HL-60 (cell line): ENCODE results near the gene C9orf72.

ENCODE experiments used
- DNase-seq, 2 experiments: peaks; one replicate each; pipeline ENCODE4 v3.0.0-alpha.2; 2010 to 2020; ENCODE audit warnings: low read depth in 1 of 2, low spot score in 1 of 2
- H3K27ac ChIP-seq: fragments of 250-450 bp; sonication (Bioruptor Pico); replicated peaks from 2 replicates; pipeline ENCODE4 v1.5.1; 2020; ENCODE audit warnings: mild to moderate bottlenecking, moderate library complexity
- H3K27me3 ChIP-seq: fragments of 250-450 bp; sonication (Bioruptor Pico); 2 replicates; pipeline ENCODE4 v1.5.1; 2021; ENCODE audit warnings: mild to moderate bottlenecking, moderate library complexity; ENCODE audit not compliant: insufficient read depth, poor library complexity, severe bottlenecking
- H3K4me3 ChIP-seq: replicated peaks from 2 replicates; pipeline ENCODE4 v1.5.1; 2011; ENCODE audit warnings: mild to moderate bottlenecking, control low read depth, low read length; ENCODE audit not compliant: insufficient read depth
- CTCF ChIP-seq: IDR thresholded peaks from one replicate; pipeline ENCODE4 v1.5.1; 2011; ENCODE audit warnings: low read length, control low read depth, inconsistent platforms; ENCODE audit not compliant: insufficient read depth
- GABPA ChIP-seq: IDR thresholded peaks from 2 replicates; pipeline ENCODE4 v1.6.1; 2012; ENCODE audit warnings: low read depth
- POLR2AphosphoS5 ChIP-seq: IDR thresholded peaks from 2 replicates; pipeline ENCODE4 v1.6.1; 2012; ENCODE audit warnings: low read depth
- REST ChIP-seq: IDR thresholded peaks from 2 replicates; pipeline ENCODE4 v1.6.1; 2012; ENCODE audit warnings: low read depth; ENCODE audit not compliant: insufficient replicate concordance
- SPI1 ChIP-seq: IDR thresholded peaks from 2 replicates; pipeline ENCODE4 v1.6.1; 2012; ENCODE audit warnings: low read depth, mild to moderate bottlenecking, borderline replicate concordance

The C9orf72 gene

GRCh38 chr9:27591093-27591492, 17.8 kb upstream of the C9orf72 start:
- no peak overlapping the region for H3K4me3 ChIP-seq
- no peak for DNase-seq
- no peak for TF ChIP-seq CTCF
- no peak for TF ChIP-seq REST
- no peak for TF ChIP-seq GABPA
- no peak for TF ChIP-seq POLR2AphosphoS5
- TF ChIP-seq SPI1: no peak
- no peak overlapping the region for H3K27ac ChIP-seq
- H3K27me3 ChIP-seq: no peaks in the 10 kb centered on the region

DNA sequence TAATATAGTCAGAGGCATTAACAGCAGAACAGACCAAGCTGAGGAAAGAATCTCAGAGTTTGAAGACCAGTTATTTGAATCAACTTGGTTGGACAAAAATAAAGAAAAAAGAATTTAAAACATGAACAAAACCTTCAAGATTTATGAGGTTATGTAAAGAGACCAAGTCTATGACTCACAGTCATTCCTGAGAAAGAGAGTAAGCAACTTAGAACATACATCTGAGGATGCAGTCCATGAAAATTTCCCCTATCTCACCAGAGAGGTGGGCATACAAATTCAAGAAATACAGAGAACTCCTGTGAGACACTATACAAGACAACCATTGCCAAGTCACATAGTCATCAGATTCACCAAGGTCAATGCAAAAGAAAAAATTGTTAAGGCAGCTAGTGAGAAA, 17.4 kb upstream of the C9orf72 start:
- Histone ChIP-seq H3K27ac (no peak overlapping the region), H3K27me3 (no peaks in the 10 kb centered on the region), H3K4me3 (no peak overlapping the region)
- no peak for TF ChIP-seq CTCF
- no peak for TF ChIP-seq SPI1
- no peak for TF ChIP-seq GABPA
- TF ChIP-seq REST: no peak
- no peak for TF ChIP-seq POLR2AphosphoS5
- no peak for DNase-seq

DNA sequence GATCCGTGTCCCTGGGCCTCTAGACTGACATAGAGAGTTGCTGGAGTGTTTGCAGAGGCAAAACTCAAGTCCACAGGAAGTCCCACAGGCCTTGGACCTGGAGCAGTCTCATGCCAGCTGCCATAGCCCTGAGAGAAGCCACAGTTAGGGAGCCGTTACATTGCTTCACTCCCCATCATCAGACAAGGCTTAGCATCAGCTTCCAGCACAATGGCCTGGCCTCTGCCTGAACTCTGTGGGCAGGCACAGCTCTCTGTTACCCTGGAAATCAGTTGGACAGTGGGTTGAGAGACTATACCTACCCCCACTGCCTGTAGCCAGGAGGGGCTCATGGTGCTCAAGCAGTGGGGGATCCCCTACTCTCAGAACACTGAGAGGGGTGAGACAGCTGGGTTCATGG, 16.2 kb upstream of the C9orf72 start:
- no peaks in the 10 kb centered on the region for H3K27me3 ChIP-seq
- no peak overlapping the region for H3K27ac ChIP-seq
- TF ChIP-seq POLR2AphosphoS5 (no peak), GABPA (no peak), SPI1 (no peak), REST (no peak), CTCF (no peak)
- peak in 1 of 2 experiments; percentile 1 for DNase-seq
- H3K4me3 ChIP-seq: no peak overlapping the region
